GM19463 (cell line): Measurements from ENCODE around the gene CEP104.

Experiments
- ATAC-seq: cut with Tn5 transposase; IDR thresholded peaks from one replicate; pipeline ENCODE4 v1.9.1; 2021; ENCODE audit warnings: mild to moderate bottlenecking, moderate library complexity; ENCODE audit not compliant: unreplicated experiment

The CEP104 gene

DNA sequence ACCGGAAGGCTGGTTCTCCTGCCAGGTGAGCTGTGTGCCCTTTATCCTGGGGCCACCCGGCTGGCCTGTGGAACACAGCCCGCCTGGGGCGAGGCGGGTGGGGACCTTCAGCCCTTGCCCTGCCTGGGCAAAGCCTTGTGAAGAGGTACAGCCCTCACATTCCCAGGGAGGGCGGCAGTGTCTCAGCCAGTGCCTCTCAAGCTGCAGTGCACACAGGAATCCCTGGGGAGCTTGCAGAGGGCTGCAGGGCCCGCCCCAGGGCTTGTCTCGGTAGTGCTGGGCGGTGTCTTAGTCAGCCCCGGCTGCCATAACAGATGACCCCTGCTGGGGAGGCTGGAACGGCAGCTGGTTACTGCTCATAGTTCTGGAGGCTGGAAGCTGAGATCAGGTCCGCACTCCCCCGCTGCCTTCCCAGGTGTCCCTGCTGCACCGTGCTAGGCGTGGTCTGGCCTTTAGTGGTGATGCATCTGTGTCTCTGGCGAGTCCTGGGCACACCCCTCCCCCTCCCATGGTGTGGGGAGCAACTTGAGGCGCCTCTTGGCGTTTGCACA, 12.8 kb upstream of the CEP104 start:
- no peak for ATAC-seq

DNA sequence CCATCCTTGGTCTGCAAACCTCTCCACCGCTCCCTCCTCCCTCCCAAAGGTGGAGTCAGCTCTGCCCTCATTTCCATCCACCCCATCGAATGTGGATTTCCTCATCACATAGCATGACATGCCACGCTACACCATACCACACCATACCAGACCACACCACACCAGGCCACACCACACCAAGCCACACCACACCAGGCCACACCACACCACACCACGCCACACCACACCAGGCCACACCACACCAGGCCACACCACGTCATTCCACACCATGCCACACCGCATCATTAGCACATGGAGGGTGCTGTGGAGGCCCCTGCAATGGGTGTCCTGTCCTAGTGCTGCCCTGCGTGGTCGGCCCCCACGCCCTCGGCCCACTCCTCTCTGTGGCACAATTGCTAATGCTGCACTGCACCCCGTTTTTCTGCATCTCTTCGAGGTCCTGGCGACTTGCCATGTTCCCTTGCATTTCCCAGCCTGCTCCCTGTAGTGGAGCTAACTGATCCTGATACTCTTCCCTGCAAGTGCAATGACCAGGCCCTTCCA, 11.5 kb upstream of the CEP104 start:
- ATAC-seq, result no peak

- no peak for ATAC-seq
These were observed 8.7 kb upstream of the CEP104 start for GRCh38 chr1:3865606-3866160.

- ATAC-seq, result no peak
These were observed 7.9 kb upstream of the CEP104 start for GRCh38 chr1:3864884-3865283.

DNA sequence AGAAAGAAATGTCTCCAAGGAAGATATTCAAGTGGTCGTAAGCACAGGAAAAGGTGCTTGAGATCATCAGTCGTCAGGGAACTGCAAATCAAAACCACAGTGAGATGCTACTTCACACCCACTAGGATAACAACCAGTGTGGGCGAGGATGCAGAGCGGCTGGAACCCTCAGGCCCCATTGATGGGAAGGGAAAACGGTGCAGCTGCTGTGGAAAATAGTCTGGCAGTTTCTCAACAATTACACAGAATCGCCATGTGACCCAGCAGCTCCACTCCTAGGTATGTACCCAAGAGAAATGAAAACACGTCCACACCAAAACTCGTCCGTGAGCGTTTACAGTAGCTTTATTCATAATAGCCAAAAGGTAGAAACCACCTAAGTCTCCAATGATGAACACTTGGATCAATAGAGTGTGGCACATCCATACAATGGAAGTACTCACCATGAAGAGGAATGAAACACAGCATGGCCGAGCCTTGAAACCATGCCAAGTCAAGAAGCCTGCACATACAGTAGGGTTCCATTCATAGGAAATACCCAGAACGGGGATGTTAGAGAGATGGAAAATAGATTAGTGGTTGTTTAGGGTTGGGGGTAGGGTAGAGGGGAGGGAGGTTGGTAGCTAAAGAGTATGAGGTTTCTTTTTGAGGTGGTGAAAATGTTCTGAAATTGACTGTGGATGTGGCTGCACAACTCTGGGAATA, 6.4 kb upstream of the CEP104 start:
- ATAC-seq, result no peak

DNA sequence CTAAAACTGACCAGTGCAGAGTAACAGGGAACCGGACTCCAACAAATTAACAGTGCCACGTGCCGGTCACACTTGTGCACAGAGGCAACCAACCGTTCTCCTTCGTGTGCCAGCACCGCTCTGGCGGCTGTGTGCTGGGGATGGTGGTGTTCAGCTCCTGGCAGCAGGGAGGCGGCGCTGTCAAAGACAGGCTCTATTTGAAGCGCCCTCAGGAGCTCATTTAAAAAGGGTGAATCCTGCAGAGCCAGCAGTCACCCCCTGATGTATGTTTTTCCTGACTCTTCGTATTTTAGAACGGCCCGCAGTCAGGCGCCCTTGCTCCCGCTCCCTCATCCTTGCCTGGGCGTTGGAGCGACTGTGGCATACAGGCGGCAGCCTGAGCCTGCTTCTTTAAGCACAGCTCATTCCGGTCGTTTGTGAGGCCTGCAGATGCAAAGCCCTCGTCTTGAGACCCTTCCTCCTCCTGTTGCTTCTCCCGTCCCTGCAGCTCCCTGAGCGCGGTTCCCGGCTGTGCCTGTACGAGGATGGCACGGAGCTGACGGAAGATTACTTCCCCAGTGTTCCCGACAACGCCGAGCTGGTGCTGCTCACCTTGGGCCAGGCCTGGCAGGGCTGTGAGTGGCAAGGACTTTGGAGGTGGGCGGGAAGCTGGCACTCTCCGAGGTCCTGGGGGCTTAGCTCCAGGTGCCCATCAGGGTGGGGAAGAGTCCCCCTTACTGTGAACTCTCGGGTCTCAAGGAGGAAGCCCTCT, 1.4 kb upstream of the CEP104 start:
- ATAC-seq, result no peak

DNA sequence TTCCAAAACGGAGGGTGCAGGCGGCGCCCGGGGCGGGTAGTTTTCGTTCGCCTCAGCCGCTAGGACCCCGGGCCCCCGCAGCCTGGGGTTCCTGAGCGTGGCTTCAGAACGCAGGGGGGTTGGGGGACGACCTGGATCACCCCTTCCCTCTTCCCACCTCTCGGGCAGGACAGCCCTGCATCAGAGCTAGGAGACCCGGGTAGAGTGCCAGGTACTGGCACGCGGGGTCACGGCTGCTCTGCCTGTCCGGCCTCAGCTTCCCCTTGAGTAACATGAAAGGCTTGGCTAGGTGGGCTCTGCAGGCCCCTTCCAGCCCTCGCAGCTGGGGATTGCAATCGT, 749 bp upstream of the CEP104 start:
- ATAC-seq, result no peak

GRCh38 chr1:3852711-3853485, 4.1 kb downstream of the CEP104 start:
- no peak for ATAC-seq

- no peak for ATAC-seq
These were observed 4.9 kb downstream of the CEP104 start for GRCh38 chr1:3852091-3852490.

DNA sequence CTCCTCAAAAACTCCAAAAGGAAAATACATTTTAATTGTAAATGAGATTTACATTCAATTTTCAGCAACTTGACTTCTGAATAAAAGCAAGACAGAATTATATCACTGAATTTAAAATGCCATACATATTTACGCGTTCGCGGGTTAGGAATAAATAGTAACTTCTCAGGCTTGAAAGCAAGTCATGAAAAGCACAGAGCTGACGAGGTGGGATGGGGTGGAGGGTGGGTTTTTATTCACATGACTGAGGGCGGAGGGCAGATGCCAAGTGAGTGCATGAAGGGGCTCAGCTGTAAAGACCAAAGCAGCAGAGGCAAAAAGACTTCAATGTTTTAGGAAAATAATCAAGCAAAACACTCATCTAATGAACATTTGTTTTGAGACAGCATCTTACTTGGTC, 5.7 kb downstream of the CEP104 start:
- no peak for ATAC-seq

DNA sequence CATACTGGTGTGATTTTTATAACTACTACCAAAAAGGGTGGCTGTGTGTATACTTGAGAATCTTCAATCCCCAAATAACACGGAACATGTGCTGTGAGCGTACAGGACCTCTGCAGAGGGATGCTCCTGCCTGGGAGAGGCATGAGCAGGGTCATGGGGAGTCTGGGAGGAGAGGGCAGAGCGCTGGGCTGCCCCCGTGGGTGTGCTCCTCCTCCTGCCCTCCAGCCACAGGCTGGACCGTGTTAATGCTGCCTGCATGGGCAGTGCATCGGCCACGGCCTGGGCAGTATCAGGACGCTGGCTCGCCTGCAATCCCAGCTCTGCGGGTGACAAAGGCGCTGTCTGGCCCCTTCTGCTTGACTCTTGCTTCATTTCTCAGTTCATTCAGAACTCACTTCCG, 6.2 kb downstream of the CEP104 start:
- no peak for ATAC-seq

GRCh38 chr1:3847081-3847480, 9.9 kb downstream of the CEP104 start:
- ATAC-seq, result no peak

DNA sequence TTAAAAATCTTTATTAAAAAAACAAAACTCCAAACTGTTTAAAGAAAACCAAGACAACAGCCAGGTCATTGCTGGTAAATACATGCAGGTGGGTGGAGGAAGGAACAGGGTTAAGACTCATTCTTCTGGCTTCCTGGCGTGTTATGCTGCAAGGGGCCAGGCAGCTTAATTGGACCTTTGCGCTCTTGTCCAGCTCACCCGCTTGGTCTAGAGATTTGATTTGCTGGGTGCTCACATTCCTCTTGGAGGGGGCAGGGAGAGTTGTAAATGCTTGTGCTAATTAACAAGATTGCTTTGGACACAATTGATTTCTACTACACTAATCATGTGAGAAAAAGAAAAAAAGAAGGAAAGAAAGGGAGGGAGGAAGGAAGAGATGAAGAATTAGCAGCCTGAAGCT, 10.5 kb downstream of the CEP104 start:
- ATAC-seq, result no peak

DNA sequence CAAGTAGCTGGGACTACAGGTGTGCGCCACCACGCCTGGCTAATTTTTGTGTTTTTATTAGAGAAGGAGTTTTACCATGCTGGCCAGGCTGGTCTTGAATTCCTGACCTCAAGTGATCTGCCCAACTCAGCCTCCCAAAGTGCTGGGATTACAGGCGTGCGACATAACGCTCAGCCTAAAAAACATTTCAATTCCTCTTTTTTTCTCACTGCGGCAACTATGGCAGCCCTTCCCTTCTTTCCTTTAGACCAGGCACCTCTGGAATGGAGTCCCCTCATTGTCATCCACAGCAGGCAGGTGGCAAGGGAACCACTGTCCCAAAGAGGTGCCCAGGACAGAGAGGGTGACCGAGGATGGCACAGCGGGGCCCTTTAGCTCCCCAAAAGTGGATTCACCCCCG, 14.1 kb downstream of the CEP104 start:
- no peak for ATAC-seq

- ATAC-seq, result no peak
These were observed 15.5 kb downstream of the CEP104 start for GRCh38 chr1:3841491-3841890.

- no peak for ATAC-seq
These were observed 18.2 kb downstream of the CEP104 start for GRCh38 chr1:3838788-3839187.

DNA sequence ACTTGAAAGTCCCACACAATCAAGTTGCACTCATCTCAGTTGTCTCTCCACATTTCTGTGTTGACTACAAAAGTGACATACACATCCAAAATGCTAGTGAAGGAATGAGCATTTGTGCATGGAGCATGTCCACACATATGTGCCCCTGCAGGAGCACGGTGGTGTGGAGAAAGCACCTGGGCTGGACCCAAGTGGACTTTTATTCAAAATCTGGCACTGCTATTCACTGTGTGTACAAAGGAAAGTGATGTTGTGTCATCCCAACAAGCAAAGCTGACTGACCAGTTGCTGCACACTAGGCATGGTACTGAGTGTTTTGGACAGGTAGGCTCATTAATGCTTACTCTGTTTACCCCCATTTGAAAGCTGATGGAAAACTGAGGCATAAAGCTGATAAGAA, 19.3 kb downstream of the CEP104 start:
- no peak for ATAC-seq

- ATAC-seq, result no peak
These were observed 19.8 kb downstream of the CEP104 start for GRCh38 chr1:3837200-3837599.

DNA sequence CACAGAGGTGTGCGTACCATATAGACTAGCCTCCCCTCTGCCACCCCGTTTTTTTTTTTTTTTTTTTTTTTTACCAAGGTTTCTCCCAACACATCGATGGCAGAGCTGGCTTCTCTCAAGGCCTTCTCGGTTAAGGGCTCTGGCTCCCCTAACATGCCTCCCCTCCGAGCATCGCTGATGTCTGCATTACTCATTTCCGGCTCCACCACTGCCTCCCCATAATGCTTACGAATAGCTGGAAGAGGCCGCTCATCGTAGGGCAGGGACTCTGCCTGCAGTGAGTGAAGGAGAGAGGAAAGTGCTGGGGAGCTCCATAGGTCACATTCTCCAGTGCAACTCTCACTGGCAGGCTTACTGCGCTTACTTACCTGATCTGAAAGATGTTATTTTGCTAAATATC, 20.6 kb downstream of the CEP104 start:
- no peak for ATAC-seq

GRCh38 chr1:3834701-3835100, 22.3 kb downstream of the CEP104 start:
- no peak for ATAC-seq

- no peak for ATAC-seq
These were observed 25.3 kb downstream of the CEP104 start for GRCh38 chr1:3831689-3832088.
